ENCODE data around the gene ARMH3. TPM values are rescaled to one million over a fixed set of nuclear protein-coding genes. Genes with fewer than 3 reads are reported as not detected.

Gene ARMH3
- total RNA-seq, 1 experiment from 2014 or later = 5.6 TPM

GRCh38 chr10:101797403-101798059, 258.4 kb downstream of the ARMH3 start:
- in situ Hi-C loops (cut with HindIII; ENCODE audit: low pct_unique_long_range_greater_than_20kb, low sequenced_read_pairs) = no loop called here
- DNase-seq (ENCODE audit: low read depth) = no peak

Other genes starting within 250 kb of the ARMH3 start
- gene OGA, start 237.7 kb downstream of the ARMH3 start, total RNA-seq (2014; rRNA removed; shearing (Covaris generic); ENCODE audit: low replicate concordance) = 26.4 and 58.9 TPM in 2 replicates
- 0.20 TPM in 1 of 2 replicates, not detected in the other for gene KCNIP2, start 212.4 kb downstream of the ARMH3 start, total RNA-seq (2014; rRNA removed; shearing (Covaris generic); ENCODE audit: low replicate concordance)
- 55.8 and 65.1 TPM in 2 replicates for gene HPS6, start 9.2 kb upstream of the ARMH3 start, total RNA-seq (2014; rRNA removed; shearing (Covaris generic); ENCODE audit: low replicate concordance)
- gene LDB1, start 64.2 kb upstream of the ARMH3 start, total RNA-seq (2014; rRNA removed; shearing (Covaris generic); ENCODE audit: low replicate concordance) = 14.9 and 22.7 TPM in 2 replicates
- gene PPRC1, start 76.9 kb upstream of the ARMH3 start, total RNA-seq (2014; rRNA removed; shearing (Covaris generic); ENCODE audit: low replicate concordance) = 5.3 and 15.8 TPM in 2 replicates
- 68.0 and 74.0 TPM in 2 replicates for gene NOLC1, start 96.2 kb upstream of the ARMH3 start, total RNA-seq (2014; rRNA removed; shearing (Covaris generic); ENCODE audit: low replicate concordance)
- gene ELOVL3, start 170.1 kb upstream of the ARMH3 start, total RNA-seq (2014; rRNA removed; shearing (Covaris generic); ENCODE audit: low replicate concordance) = 0.12 and 0.78 TPM in 2 replicates
- not detected in 2 replicates for gene PITX3, start 185.3 kb upstream of the ARMH3 start, total RNA-seq (2014; rRNA removed; shearing (Covaris generic); ENCODE audit: low replicate concordance)
- 14.2 and 14.8 TPM in 2 replicates for gene GBF1, start 189.4 kb upstream of the ARMH3 start, total RNA-seq (2014; rRNA removed; shearing (Covaris generic); ENCODE audit: low replicate concordance)